ENCODE results near the gene NDUFS2. TPM values are rescaled to one million over a fixed set of nuclear protein-coding genes. Genes with fewer than 3 reads are reported as not detected.

The NDUFS2 gene
- total and polyA plus RNA-seq, 9 of the 15 experiments (the other 6 are each of a cell fraction or from before 2014, with no cell fraction given), result 70.0 to 176 (median 141) TPM

DNA sequence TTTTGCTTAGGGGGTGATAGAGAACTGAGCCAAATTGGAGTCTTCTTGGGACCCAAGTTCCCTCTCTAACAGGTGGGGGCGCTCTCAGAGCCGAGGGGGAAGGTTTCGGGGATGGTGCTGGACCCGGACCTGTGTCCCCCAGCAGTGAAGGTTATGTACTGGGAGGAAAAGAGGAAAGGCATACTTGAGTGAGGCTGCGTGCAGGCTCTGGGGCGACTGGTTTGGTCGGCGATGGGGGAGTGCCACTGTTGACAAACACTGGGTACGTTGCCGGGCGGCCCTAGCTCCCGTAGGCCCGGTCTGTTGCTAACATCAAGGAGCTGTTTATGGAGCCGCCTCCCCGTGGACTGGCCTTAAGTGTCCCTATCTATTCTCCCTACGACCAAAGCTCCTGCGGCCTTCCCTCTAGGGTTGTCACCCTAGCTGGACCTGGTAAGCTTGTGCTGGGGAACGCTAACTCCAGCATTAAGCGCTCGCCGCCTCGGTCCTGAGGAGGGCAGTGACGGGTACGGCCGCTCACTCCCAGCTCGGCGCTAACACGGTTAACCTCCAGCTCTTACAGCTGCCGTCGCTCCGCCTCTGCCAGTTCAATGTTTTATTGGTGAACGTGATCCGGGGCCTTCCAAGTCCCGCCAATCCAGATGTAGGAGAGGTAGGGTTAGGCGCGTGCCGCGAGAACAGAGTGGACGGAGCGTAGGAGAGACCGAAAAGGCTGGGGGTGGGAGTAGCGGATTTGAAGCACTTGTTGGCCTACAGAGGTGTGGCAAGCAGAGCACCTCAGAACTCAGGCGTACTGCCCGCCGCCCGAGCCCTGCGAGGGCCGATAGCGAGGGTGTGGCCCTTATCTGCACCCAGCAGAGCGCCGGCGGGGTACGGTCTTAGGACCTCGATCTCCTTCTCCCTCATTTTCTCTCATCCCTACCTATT lies 36.2 kb upstream of the NDUFS2 start, which contains the start of gene PPOX (continued):
- TF ChIP-seq HDAC2 (IDR thresholded peaks at IDR 0.05) (peak; percentile 21; the same call in 1 of the 2 replicates), HNRNPL (IDR thresholded peaks at IDR 0.05; ENCODE audit: low read depth, low read length) (no peak), ELF1 (tag; IDR thresholded peaks at IDR 0.05) (no peak), PML (IDR thresholded peaks at IDR 0.05; ENCODE audit: low read length) (peak; percentile 97), TAF15 (IDR thresholded peaks at IDR 0.05; ENCODE audit: low read depth, low read length) (no peak), ZFX (CRISPR knock-in tag; IDR thresholded peaks at IDR 0.05) (peak; percentile 95), CBFA2T3 (IDR thresholded peaks at IDR 0.05) (peak; percentile 99), TAL1 (IDR thresholded peaks at IDR 0.05) (peak; percentile 99), C11orf30 (IDR thresholded peaks at IDR 0.05; ENCODE audit: low read depth) (peak; percentile 74), EZH2 (IDR thresholded peaks at IDR 0.05; ENCODE audit: borderline replicate concordance, low read depth, low read length) (0 out of 2 replicates have a peak, but pooled peaks have one; percentile 49), RBM25 (IDR thresholded peaks at IDR 0.05; ENCODE audit: low read depth, low read length, severe bottlenecking) (peak; percentile 68), SREBF2 (CRISPR knock-in tag; IDR thresholded peaks at IDR 0.05) (no peak), JUN (IDR thresholded peaks at IDR 0.05; ENCODE audit: borderline replicate concordance, low read depth, low read length) (peak; percentile 31; the same call in 1 of the 2 replicates), JUN (CRISPR knock-in tag; IDR thresholded peaks at IDR 0.05; ENCODE audit: borderline replicate concordance) (peak; percentile 59; the same call in 1 of the 2 replicates), MEF2A (IDR thresholded peaks at IDR 0.05; ENCODE audit: control insufficient read depth, low read depth, low read length) (no peak), HDGF (IDR thresholded peaks at IDR 0.05) (no peak), POLR2A (conservative IDR thresholded peaks at IDR 0.05) (peak; percentile 96)
- TF ChIP-seq, protein P1, sequence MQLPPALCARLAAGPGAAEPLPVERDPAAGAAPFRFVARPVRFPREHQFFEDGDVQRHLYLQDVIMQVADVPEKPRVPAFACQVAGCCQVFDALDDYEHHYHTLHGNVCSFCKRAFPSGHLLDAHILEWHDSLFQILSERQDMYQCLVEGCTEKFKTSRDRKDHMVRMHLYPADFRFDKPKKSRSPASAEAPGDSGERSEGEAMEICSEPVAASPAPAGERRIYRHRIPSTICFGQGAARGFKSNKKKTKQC (CRISPR knock-in tag; IDR thresholded peaks at IDR 0.05), result 0 out of 2 replicates have a peak, but pooled peaks have one; percentile 1
- TF ChIP-seq, protein P2, sequence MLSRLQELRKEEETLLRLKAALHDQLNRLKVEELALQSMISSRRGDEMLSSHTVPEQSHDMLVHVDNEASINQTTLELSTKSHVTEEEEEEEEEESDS (CRISPR knock-in tag; IDR thresholded peaks at IDR 0.05), result no peak
- TF ChIP-seq, protein P3, sequence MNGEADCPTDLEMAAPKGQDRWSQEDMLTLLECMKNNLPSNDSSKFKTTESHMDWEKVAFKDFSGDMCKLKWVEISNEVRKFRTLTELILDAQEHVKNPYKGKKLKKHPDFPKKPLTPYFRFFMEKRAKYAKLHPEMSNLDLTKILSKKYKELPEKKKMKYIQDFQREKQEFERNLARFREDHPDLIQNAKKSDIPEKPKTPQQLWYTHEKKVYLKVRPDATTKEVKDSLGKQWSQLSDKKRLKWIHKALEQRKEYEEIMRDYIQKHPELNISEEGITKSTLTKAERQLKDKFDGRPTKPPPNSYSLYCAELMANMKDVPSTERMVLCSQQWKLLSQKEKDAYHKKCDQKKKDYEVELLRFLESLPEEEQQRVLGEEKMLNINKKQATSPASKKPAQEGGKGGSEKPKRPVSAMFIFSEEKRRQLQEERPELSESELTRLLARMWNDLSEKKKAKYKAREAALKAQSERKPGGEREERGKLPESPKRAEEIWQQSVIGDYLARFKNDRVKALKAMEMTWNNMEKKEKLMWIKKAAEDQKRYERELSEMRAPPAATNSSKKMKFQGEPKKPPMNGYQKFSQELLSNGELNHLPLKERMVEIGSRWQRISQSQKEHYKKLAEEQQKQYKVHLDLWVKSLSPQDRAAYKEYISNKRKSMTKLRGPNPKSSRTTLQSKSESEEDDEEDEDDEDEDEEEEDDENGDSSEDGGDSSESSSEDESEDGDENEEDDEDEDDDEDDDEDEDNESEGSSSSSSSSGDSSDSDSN (IDR thresholded peaks at IDR 0.05; ENCODE audit: borderline replicate concordance in 1 of 2, low read depth in 2 of 2, low read length in 2 of 2), result peak; percentile 83 to 91; a peak in 3 of 4 replicates
- TF ChIP-seq, protein P4, sequence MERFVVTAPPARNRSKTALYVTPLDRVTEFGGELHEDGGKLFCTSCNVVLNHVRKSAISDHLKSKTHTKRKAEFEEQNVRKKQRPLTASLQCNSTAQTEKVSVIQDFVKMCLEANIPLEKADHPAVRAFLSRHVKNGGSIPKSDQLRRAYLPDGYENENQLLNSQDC (CRISPR knock-in tag; IDR thresholded peaks at IDR 0.05), result 0 out of 2 replicates have a peak, but pooled peaks have one; percentile 7
- TF ChIP-seq, protein P5, sequence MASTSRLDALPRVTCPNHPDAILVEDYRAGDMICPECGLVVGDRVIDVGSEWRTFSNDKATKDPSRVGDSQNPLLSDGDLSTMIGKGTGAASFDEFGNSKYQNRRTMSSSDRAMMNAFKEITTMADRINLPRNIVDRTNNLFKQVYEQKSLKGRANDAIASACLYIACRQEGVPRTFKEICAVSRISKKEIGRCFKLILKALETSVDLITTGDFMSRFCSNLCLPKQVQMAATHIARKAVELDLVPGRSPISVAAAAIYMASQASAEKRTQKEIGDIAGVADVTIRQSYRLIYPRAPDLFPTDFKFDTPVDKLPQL (IDR thresholded peaks at IDR 0.05; ENCODE audit: extremely low read depth, insufficient read length), result no peak
- TF ChIP-seq, protein P6, sequence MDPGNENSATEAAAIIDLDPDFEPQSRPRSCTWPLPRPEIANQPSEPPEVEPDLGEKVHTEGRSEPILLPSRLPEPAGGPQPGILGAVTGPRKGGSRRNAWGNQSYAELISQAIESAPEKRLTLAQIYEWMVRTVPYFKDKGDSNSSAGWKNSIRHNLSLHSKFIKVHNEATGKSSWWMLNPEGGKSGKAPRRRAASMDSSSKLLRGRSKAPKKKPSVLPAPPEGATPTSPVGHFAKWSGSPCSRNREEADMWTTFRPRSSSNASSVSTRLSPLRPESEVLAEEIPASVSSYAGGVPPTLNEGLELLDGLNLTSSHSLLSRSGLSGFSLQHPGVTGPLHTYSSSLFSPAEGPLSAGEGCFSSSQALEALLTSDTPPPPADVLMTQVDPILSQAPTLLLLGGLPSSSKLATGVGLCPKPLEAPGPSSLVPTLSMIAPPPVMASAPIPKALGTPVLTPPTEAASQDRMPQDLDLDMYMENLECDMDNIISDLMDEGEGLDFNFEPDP (CRISPR knock-in tag; IDR thresholded peaks at IDR 0.05), result no peak
